B cell (primary cell): Measurements from ENCODE around the gene SMIM36.
"Not testable (repeated sequence)": the region's sequence is repeated elsewhere in the genome, so short reads cannot be mapped to it uniquely, and the experiment has no call there.

ENCODE experiments used
- CTCF ChIP-seq: fragments of 200-600 bp; IDR thresholded peaks from one replicate; pipeline ENCODE4 v1.8.0; 2022; ENCODE audit warnings: antibody characterized with exemption, mild to moderate bottlenecking
- EZH2 ChIP-seq: IDR thresholded peaks from 2 replicates; pipeline ENCODE4 v1.6.1; 2012; ENCODE audit warnings: borderline replicate concordance, low read depth, mild to moderate bottlenecking, moderate library complexity, low read length; ENCODE audit not compliant: insufficient read depth, poor library complexity, severe bottlenecking

GRCh38 chr17:55422828-55423164 is 88.5 kb downstream of the SMIM36 start:
- not testable (repeated sequence) for TF ChIP-seq CTCF, EZH2
